Tibial nerve (tissue), 4 donors: ENCODE results near the gene TBC1D7. TPM values are rescaled to one million over a fixed set of nuclear protein-coding genes. Genes with fewer than 3 reads are reported as not detected.

Source experiments
- DNase-seq, 2 donors: peaks; one replicate each; pipeline ENCODE4 v3.0.0-alpha.2; 2019; ENCODE audit warnings: low spot score in 2 of 2
- H3K27ac ChIP-seq, 4 donors: fragments of 200-600 bp; sonication (generic) in 3 of 4; one replicate each; pipeline ENCODE4 v1.5.1; 2017 to 2019; ENCODE audit warnings: mild to moderate bottlenecking in 1 of 4
- H3K27me3 ChIP-seq, 2 donors: fragments of 200-600 bp; sonication (generic) in 1 of 2; one replicate each; pipeline versions ENCODE4 v1.5.1 to v1.6.0; 2017 to 2019
- H3K36me3 ChIP-seq, 3 donors: fragments of 200-600 bp; sonication (generic); one replicate each; pipeline ENCODE4 v1.5.1; 2018 to 2019
- H3K4me1 ChIP-seq, 4 donors: fragments of 200-600 bp; sonication (generic) in 3 of 4; one replicate each; pipeline ENCODE4 v1.5.1; 2017 to 2019
- H3K4me3 ChIP-seq, 4 donors: fragments of 200-600 bp; sonication (generic) in 3 of 4; one replicate each; pipeline ENCODE4 v1.5.1; 2017 to 2019; ENCODE audit warnings: mild to moderate bottlenecking in 1 of 4, moderate library complexity in 1 of 4
- H3K9me3 ChIP-seq, 4 donors: fragments of 200-600 bp; sonication (generic) in 3 of 4; one replicate each; pipeline ENCODE4 v1.5.1; 2017 to 2019
- CTCF ChIP-seq, 5 experiments: fragments of 200-600 bp in 3 of 5; fragments of 450-650 bp in 2 of 5; sonication (generic) in 3 of 5; IDR thresholded peaks; one replicate each; pipeline ENCODE4 v1.5.1; 2016 to 2019; ENCODE audit warnings: antibody characterized with exemption in 5 of 5, mild to moderate bottlenecking in 3 of 5, moderate library complexity in 2 of 5
- EP300 ChIP-seq, 2 donors: sonication (generic); formaldehyde crosslinking; IDR thresholded peaks; one replicate each; pipeline ENCODE4 v1.6.1; 2017; ENCODE audit warnings: antibody characterized with exemption in 2 of 2, mild to moderate bottlenecking in 1 of 2
- POLR2A ChIP-seq, 2 donors: fragments of 450-650 bp; IDR thresholded peaks; one replicate each; pipeline ENCODE4 v1.6.1; 2017; ENCODE audit warnings: antibody characterized with exemption in 2 of 2, mild to moderate bottlenecking in 2 of 2, moderate library complexity in 2 of 2
- WGBS, 2 donors: methylation state at CpG; one replicate each; pipeline ENCODE4 v1.1.5; 2018; 5-methylcytosine and 5-hydroxymethylcytosine counted together
- total RNA-seq, 4 donors: library from RNA; depleted of rRNA; stranded (reverse); fragments of >200 nt; gene quantifications; one replicate each; pipeline ENCODE4 v1.1.0, GENCODE V29; 2016

Gene TBC1D7
- total RNA-seq, 4 donors from 2014 or later = 5.5 to 28.2 (median 7.1) TPM

GRCh38 chr6:13307508-13307995 lies 20.8 kb downstream of the TBC1D7 start:
- H3K27ac ChIP-seq = peak overlapping the region in 1 of 4 donors; percentile 19
- no peak overlapping the region for H3K4me3 ChIP-seq
- H3K36me3 ChIP-seq = peaks cover 0 to 59% (median 0%) of the 10 kb centered on the region in 3 donors
- peaks cover 0 to 26% (median 17%) of the 10 kb centered on the region in 4 donors for H3K4me1 ChIP-seq
- DNase-seq = no peak
- H3K9me3 ChIP-seq = no peaks in the 10 kb centered on the region
- TF ChIP-seq CTCF (IDR thresholded peaks at IDR 0.05) (no peak), EP300 (IDR thresholded peaks at IDR 0.05) (peak in 1 of 2 donors; percentile 20)
- no peaks in the 10 kb centered on the region for H3K27me3 ChIP-seq
- WGBS, 2 donors = 87 to 88% methylated on average over 7 of the region's 7 CpGs

- Histone ChIP-seq H3K27me3 (no peaks in the 10 kb centered on the region), H3K4me1 (peaks cover 0 to 43% (median 24%) of the 10 kb centered on the region in 4 donors), H3K27ac (peak overlapping the region in 2 of 4 donors; percentile 90 to 91), H3K9me3 (no peaks in the 10 kb centered on the region), H3K36me3 (peaks cover 0 to 47% (median 0%) of the 10 kb centered on the region in 3 donors), H3K4me3 (no peak overlapping the region)
- WGBS, 2 donors = 94% methylated on average over 1 of the region's 1 CpG
- TF ChIP-seq EP300 (IDR thresholded peaks at IDR 0.05) (no peak), CTCF (IDR thresholded peaks at IDR 0.05) (no peak), POLR2A (IDR thresholded peaks at IDR 0.05) (no peak)
- no peak for DNase-seq
Observed at GRCh38 chr6:13305791-13306190, 22.5 kb downstream of the TBC1D7 start.

- peak overlapping the region in 3 of 4 donors; percentile 79 to 91 (median 90) for H3K27ac ChIP-seq
- no peak overlapping the region for H3K4me3 ChIP-seq
- H3K27me3 ChIP-seq = no peaks in the 10 kb centered on the region
- no peak for TF ChIP-seq EP300 (IDR thresholded peaks at IDR 0.05)
- no peak for TF ChIP-seq POLR2A (IDR thresholded peaks at IDR 0.05)
- TF ChIP-seq CTCF (IDR thresholded peaks at IDR 0.05) = no peak
- H3K36me3 ChIP-seq = peaks cover 0 to 49% (median 0%) of the 10 kb centered on the region in 3 donors
- peaks cover 0 to 43% (median 24%) of the 10 kb centered on the region in 4 donors for H3K4me1 ChIP-seq
- H3K9me3 ChIP-seq = no peaks in the 10 kb centered on the region
- no peak for DNase-seq
- WGBS, 2 donors = 83 to 96% methylated on average over 4 of the region's 4 CpGs
Observed at GRCh38 chr6:13305288-13305687, 23.0 kb downstream of the TBC1D7 start.

- H3K36me3 ChIP-seq = peaks cover 0 to 49% (median 0%) of the 10 kb centered on the region in 3 donors
- TF ChIP-seq EP300 (IDR thresholded peaks at IDR 0.05) (no peak), CTCF (IDR thresholded peaks at IDR 0.05) (no peak), POLR2A (IDR thresholded peaks at IDR 0.05) (no peak)
- no peak for DNase-seq
- WGBS, 2 donors = 52 to 65% methylated on average over 11 of the region's 11 CpGs
- H3K27ac ChIP-seq = peak overlapping the region; percentile 38 to 91 (median 84)
- H3K27me3 ChIP-seq = no peaks in the 10 kb centered on the region
- no peaks in the 10 kb centered on the region for H3K9me3 ChIP-seq
- H3K4me1 ChIP-seq = peaks cover 0 to 43% (median 24%) of the 10 kb centered on the region in 4 donors
- no peak overlapping the region for H3K4me3 ChIP-seq
Observed at GRCh38 chr6:13304580-13305260, 23.6 kb downstream of the TBC1D7 start.

GRCh38 chr6:13304101-13304500 lies 24.2 kb downstream of the TBC1D7 start:
- H3K36me3 ChIP-seq = peaks cover 0 to 53% (median 5%) of the 10 kb centered on the region in 3 donors
- no peak overlapping the region for H3K4me3 ChIP-seq

More at GRCh38 chr6:13304101-13304500, 24.2 kb downstream of the TBC1D7 start:
- H3K27me3 ChIP-seq = no peaks in the 10 kb centered on the region
- no peaks in the 10 kb centered on the region for H3K9me3 ChIP-seq
- H3K27ac ChIP-seq = peak overlapping the region; percentile 38 to 91 (median 84)
- peaks cover 0 to 43% (median 24%) of the 10 kb centered on the region in 4 donors for H3K4me1 ChIP-seq
- TF ChIP-seq POLR2A (IDR thresholded peaks at IDR 0.05) = no peak
- TF ChIP-seq EP300 (IDR thresholded peaks at IDR 0.05) = no peak
- TF ChIP-seq CTCF (IDR thresholded peaks at IDR 0.05) = no peak
- DNase-seq = no peak
- 52 to 60% methylated on average over 6 of the region's 6 CpGs for WGBS, 2 donors
